Pancreas (tissue), 10 donors: ENCODE results near the gene NASP. TPM values are rescaled to one million over a fixed set of nuclear protein-coding genes. Genes with fewer than 3 reads are reported as not detected.

ENCODE experiments used
- ATAC-seq, 4 donors: fragments of 200-7000 bp; cut with Tn5 transposase; one replicate each; pipeline versions ENCODE4 v1.8.0 to v1.9.1; 2020; ENCODE audit warnings: mild to moderate bottlenecking in 4 of 4, moderate library complexity in 4 of 4
- DNase-seq, 6 donors: peaks; one replicate each; pipeline ENCODE4 v3.0.0-alpha.2; 2020
- FAIRE-seq: peaks from 2 replicates; lab custom pipeline; 2012; peaks lifted over from hg19 to GRCh38; lab: Jason Lieb, UNC
- H3K27ac ChIP-seq, 4 donors: fragments of 200-600 bp; sonication (generic); 1 replicate in 3 of 4; 2 replicates in 1 of 4; pipeline versions ENCODE4 v1.5.0 to v1.8.0; 2020
- H3K27me3 ChIP-seq, 4 donors: fragments of 200-600 bp; one replicate each; pipeline ENCODE4 v1.8.0; 2021
- H3K36me3 ChIP-seq, 3 donors: fragments of 200-600 bp; sonication (generic) in 1 of 3; one replicate each; pipeline versions ENCODE4 v1.5.0 to v1.8.0; 2020 to 2021
- H3K4me1 ChIP-seq, 3 donors: fragments of 200-600 bp; one replicate each; pipeline ENCODE4 v1.8.0; 2021
- H3K4me3 ChIP-seq, 4 donors: fragments of 200-600 bp; sonication (generic) in 2 of 4; one replicate each; pipeline versions ENCODE4 v1.5.0 to v1.8.0; 2020 to 2021
- H3K9me3 ChIP-seq, 4 donors: fragments of 200-600 bp; one replicate each; pipeline ENCODE4 v1.8.0; 2021
- WGBS, 2 donors: extraction: QIAGEN DNeasy Blood & Tissue Kit; methylation state at CpG; one replicate each; pipeline ENCODE4 v1.1.7; 2013; 5-methylcytosine and 5-hydroxymethylcytosine counted together
- intact Hi-C, 3 donors: fragments of 100-400 bp; cut with DNase I; formaldehyde crosslinking; loops; one replicate each; pipeline versions ENCODE4 v1.11.1 to v1.14.2; 2022
- polyA plus RNA-seq, 2 donors: library from polyadenylated mRNA; stranded (reverse); fragments of 200-250 nt; gene quantifications; one replicate each; pipeline ENCODE4 v1.2.3, GENCODE V29; 2013
- total RNA-seq, 6 donors: library from RNA; stranded (reverse); fragmentation: NEBNext Ultra II Directional in 4 of 6; extraction: Animal tissue kit (Norgen Biotek cat#: 25700) in 4 of 6; gene quantifications; one replicate each; pipeline versions ENCODE4 v1.2.1 to v1.2.4, GENCODE V29; 2021 to 2023
- TF ChIP-seq, protein P1 (sequence below), 4 donors: fragments of 200-600 bp; sonication (generic) in 3 of 4; IDR thresholded peaks; one replicate each; pipeline versions ENCODE4 v1.5.0 to v1.8.0; 2021; ENCODE audit warnings: antibody characterized with exemption in 4 of 4
- donor health status: healthy with polysubstance abuse.
- donor health status: DM: no; HTN: no; CAD: no; lungs with moderate emphysema.
- donor health status: DM: no; HTN: no; CAD: no.
- donor health status: control.
- donor health status: control.
- donor health status: Bipolar disorder and iron deficiency.
- donor health status: DM: yes; HTN: yes; CAD: no.
- donor health status: DM: no; HTN: no; CAD: no.
- donor health status: DM: no; HTN: no; CAD: no.
- donor health status: DM: yes; HTN: yes; CAD: no.

The NASP gene
- total and polyA plus RNA-seq, 8 donors: 14.5 to 113 (median 25.3) TPM

DNA sequence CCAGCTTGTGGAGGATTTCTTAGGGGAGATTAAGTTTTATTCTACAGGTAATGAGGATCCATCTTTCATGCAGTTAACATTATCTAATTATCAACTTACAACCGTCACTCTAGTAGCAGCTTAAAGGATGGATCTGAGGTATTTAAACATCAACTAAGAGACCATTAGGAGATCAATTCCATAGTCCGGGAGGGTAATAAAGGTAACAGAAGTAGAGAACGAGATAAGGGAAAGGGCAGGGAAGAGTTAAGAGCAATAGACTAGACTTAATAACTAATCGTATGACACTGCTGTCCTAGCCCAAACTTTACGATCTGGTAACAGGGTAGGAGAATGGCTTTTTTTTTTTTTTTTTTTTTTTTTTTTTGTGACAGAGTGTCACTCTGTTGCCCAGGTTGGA, 59.5 kb downstream of the NASP start:
- peaks cover 3 to 12% (median 12%) of the 10 kb centered on the region in 3 donors for H3K4me1 ChIP-seq
- no peak for FAIRE-seq
- no peak for DNase-seq
- H3K27ac ChIP-seq: peak overlapping the region; percentile 49 to 74 (median 54)
- intact Hi-C loops: no loop called here
- ATAC-seq: no peak
- no peaks in the 10 kb centered on the region for H3K9me3 ChIP-seq
- H3K36me3 ChIP-seq: peaks cover 0 to 30% (median 21%) of the 10 kb centered on the region in 3 donors
- TF ChIP-seq, protein P1, sequence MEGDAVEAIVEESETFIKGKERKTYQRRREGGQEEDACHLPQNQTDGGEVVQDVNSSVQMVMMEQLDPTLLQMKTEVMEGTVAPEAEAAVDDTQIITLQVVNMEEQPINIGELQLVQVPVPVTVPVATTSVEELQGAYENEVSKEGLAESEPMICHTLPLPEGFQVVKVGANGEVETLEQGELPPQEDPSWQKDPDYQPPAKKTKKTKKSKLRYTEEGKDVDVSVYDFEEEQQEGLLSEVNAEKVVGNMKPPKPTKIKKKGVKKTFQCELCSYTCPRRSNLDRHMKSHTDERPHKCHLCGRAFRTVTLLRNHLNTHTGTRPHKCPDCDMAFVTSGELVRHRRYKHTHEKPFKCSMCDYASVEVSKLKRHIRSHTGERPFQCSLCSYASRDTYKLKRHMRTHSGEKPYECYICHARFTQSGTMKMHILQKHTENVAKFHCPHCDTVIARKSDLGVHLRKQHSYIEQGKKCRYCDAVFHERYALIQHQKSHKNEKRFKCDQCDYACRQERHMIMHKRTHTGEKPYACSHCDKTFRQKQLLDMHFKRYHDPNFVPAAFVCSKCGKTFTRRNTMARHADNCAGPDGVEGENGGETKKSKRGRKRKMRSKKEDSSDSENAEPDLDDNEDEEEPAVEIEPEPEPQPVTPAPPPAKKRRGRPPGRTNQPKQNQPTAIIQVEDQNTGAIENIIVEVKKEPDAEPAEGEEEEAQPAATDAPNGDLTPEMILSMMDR (IDR thresholded peaks at IDR 0.05): no peak
- H3K4me3 ChIP-seq: no peak overlapping the region
- 39 to 55% methylated on average over 5 of the region's 5 CpGs for WGBS, 2 donors
- no peaks in the 10 kb centered on the region for H3K27me3 ChIP-seq

DNA sequence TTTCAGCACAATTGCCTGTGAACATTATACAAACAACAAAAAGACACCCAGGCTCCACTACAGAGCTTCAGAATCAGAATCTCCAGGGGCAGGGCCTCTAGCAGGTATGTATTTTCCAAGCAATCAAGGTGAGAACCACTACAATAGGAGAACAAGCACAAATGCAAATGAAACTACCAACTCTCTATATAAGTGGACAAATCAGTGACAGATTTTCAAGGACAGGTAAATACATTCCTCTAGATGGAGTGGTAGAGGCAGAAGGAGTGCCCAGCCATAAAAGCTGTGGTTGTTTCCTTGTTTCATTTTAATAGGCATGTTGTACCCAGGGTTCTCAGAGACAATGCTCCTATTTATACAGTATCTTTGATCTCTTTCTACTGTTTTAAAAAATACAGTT, 60.1 kb downstream of the NASP start:
- ATAC-seq: peak; percentile 80 to 94 (median 90)
- intact Hi-C loops: no loop called here
- no peaks in the 10 kb centered on the region for H3K27me3 ChIP-seq
- H3K36me3 ChIP-seq: peaks cover 0 to 23% (median 14%) of the 10 kb centered on the region in 3 donors
- TF ChIP-seq, protein P1 (IDR thresholded peaks at IDR 0.05): no peak
- no peaks in the 10 kb centered on the region for H3K9me3 ChIP-seq
- H3K4me1 ChIP-seq: peaks cover 3 to 12% (median 12%) of the 10 kb centered on the region in 3 donors
- no peak overlapping the region for H3K4me3 ChIP-seq
- no peak for DNase-seq
- peak overlapping the region; percentile 49 to 74 (median 54) for H3K27ac ChIP-seq
- FAIRE-seq: peak; percentile 84

DNA sequence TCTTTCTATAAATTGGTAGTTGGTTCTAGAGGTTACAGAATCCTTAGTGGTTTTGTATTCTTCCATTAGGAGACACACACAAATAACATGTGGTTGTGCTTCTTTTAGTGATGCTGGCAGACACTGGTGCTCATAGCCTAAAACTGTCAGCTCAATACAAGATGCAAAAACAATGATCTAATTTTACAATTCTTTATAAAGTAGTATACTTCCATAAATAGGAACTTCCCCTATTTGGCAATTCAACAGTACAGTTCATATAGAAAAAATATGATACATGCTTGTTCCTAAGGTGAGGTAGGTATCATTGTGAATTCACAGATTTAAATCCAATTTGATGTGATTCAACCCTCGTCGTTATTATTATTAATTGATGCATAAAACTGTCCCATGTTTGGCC, 60.8 kb downstream of the NASP start:
- H3K9me3 ChIP-seq: no peaks in the 10 kb centered on the region
- ATAC-seq (no peak), DNase-seq (no peak), FAIRE-seq (no peak)
- TF ChIP-seq, protein P1 (IDR thresholded peaks at IDR 0.05): no peak
- H3K36me3 ChIP-seq: peaks cover 0 to 17% (median 8%) of the 10 kb centered on the region in 3 donors
- 68 to 81% methylated on average over 2 of the region's 2 CpGs for WGBS, 2 donors
- intact Hi-C loops: no loop called here
- no peak overlapping the region for H3K4me3 ChIP-seq
- peak overlapping the region in 3 of 4 donors; percentile 43 to 74 (median 55) for H3K27ac ChIP-seq
- no peaks in the 10 kb centered on the region for H3K27me3 ChIP-seq
- peaks cover 3 to 12% (median 12%) of the 10 kb centered on the region in 3 donors for H3K4me1 ChIP-seq

DNA sequence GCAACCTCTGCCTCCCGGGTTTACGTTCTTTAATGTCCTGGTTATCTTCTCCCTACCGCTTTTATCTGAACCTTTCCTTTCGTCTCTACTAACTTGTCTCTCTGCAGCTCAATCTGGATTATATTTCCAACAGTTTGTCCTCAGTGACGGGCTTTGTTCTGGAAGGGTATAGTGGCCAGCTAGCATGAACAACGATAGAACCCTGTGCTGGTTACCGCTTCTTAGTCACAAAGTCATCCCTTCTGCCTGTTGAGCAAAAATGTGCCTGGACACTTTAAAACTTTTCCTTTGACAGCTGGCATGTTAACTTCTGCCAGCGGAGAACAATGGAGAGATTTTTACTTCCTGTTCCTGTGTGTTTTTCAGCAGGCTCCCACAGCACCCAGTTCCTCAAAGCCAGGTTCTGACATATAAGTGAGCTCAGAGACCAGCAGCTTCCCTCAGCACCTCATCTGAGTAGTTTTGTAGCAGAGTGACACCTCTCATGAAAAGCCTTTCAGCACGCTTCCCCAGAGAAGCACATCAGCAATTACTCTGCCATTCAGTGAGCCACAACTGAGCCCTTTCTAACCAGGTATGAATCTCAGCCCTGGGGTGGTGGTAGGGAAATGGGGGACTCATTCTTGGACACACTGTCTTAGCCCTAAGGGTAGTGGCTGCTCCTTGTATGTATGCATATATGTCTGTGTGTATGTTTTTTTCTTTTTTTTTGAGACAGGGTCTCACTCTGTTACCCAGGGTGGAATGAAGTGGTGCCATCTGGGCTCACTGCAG, 63.6 kb downstream of the NASP start:
- Histone ChIP-seq H3K27ac (peak overlapping the region in 2 of 4 donors; percentile 46 to 53), H3K9me3 (no peaks in the 10 kb centered on the region), H3K27me3 (no peaks in the 10 kb centered on the region), H3K4me1 (peaks cover 3 to 12% (median 12%) of the 10 kb centered on the region in 3 donors), H3K36me3 (peaks cover 0 to 15% (median 0%) of the 10 kb centered on the region in 3 donors), H3K4me3 (no peak overlapping the region)
- TF ChIP-seq, protein P1 (IDR thresholded peaks at IDR 0.05): no peak
- ATAC-seq (peak; percentile 39 to 72 (median 66)), DNase-seq (no peak), FAIRE-seq (no peak)
- intact Hi-C loops: no loop called here
- WGBS, 2 donors: 67 to 70% methylated on average over 9 of the region's 9 CpGs
